Ishikawa (cell line): ENCODE measurements around the gene RNF215.

ENCODE experiments used
- CEBPB ChIP-seq: IDR thresholded peaks from 2 replicates; pipeline ENCODE4 v1.6.1; 2012
- CREB1 ChIP-seq: IDR thresholded peaks from 2 replicates; pipeline ENCODE4 v1.6.1; 2012; ENCODE audit warnings: low read depth
- EGR1 ChIP-seq: IDR thresholded peaks from 2 replicates; pipeline ENCODE4 v1.6.1; 2012
- EP300 ChIP-seq: IDR thresholded peaks from 2 replicates; pipeline ENCODE4 v1.6.1; 2012; ENCODE audit warnings: borderline replicate concordance
- FOXM1 ChIP-seq: IDR thresholded peaks from 2 replicates; pipeline ENCODE4 v1.6.1; 2012; ENCODE audit warnings: low read depth, borderline replicate concordance
- MAX ChIP-seq: IDR thresholded peaks from 2 replicates; pipeline ENCODE4 v1.6.1; 2012
- NFIC ChIP-seq: IDR thresholded peaks from 2 replicates; pipeline ENCODE4 v1.6.1; 2012
- RAD21 ChIP-seq: IDR thresholded peaks from 2 replicates; pipeline ENCODE4 v1.6.1; 2012; ENCODE audit warnings: low read depth
- REST ChIP-seq: IDR thresholded peaks from 2 replicates; pipeline ENCODE4 v1.6.1; 2012; ENCODE audit warnings: low read depth, mild to moderate bottlenecking
- TAF1 ChIP-seq: IDR thresholded peaks from 2 replicates; pipeline ENCODE4 v1.6.1; 2012; ENCODE audit warnings: low read depth, mild to moderate bottlenecking
- TCF12 ChIP-seq: IDR thresholded peaks from 2 replicates; pipeline ENCODE4 v1.6.1; 2012; ENCODE audit warnings: low read depth
- YY1 ChIP-seq: IDR thresholded peaks from 2 replicates; pipeline ENCODE4 v1.6.1; 2012; ENCODE audit warnings: low read depth
- ZBTB7A ChIP-seq: IDR thresholded peaks from 2 replicates; pipeline ENCODE4 v1.6.1; 2012; ENCODE audit warnings: low read depth
- TF ChIP-seq, protein P1 (sequence below): IDR thresholded peaks from 2 replicates; pipeline ENCODE4 v1.6.1; 2012

DNA sequence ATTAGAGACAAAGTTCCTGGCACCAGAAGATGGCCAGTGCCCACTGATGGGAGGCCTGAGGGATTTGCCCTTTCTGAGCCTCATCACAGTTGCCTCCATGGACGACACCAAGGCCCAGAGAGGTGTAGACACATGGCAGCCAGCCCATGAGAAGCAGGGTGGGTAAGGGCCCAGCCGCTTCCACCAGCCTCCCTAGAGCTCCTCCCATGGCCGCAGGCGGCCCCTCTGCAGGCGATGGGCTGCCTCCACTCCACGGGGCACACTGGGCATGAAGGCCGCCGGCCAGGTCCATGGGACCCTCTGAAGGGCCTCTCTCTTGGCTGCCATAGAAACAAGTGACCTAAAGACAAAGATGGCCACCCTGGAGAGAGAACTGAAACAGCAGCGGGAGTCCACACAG, 15.9 kb downstream of the RNF215 start:
- TF ChIP-seq EP300 (no peak), CREB1 (no peak), MAX (no peak), TAF1 (no peak), REST (no peak), EGR1 (no peak), FOXM1 (no peak), RAD21 (no peak), ZBTB7A (no peak), NFIC (no peak), CEBPB (no peak), YY1 (no peak), TCF12 (no peak)
- TF ChIP-seq, protein P1, sequence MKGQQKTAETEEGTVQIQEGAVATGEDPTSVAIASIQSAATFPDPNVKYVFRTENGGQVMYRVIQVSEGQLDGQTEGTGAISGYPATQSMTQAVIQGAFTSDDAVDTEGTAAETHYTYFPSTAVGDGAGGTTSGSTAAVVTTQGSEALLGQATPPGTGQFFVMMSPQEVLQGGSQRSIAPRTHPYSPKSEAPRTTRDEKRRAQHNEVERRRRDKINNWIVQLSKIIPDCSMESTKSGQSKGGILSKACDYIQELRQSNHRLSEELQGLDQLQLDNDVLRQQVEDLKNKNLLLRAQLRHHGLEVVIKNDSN = no peak
